Measurements from ENCODE around the gene LDAH. TPM values are rescaled to one million over a fixed set of nuclear protein-coding genes. Genes with fewer than 3 reads are reported as not detected.

LDAH gene
- 15.6 TPM for total RNA-seq

GRCh38 chr2:20822535-20823490 is at the start of gene LDAH:
LDAH (minus strand) TSS chr2:20823101; CDS start chr2:20801463, 21,638 bp downstream.
- Histone ChIP-seq H3K4me3 (peak within 1 kb of the TSS; percentile 92 to 97), H3K4me1 (peaks cover 0 to 3% of the 10 kb centered on the region in 2 donors), H3K27ac (peak within 1 kb of the TSS; percentile 96 to 97), H3K36me3 (no peaks in the 10 kb centered on the region), H3K27me3 (no peaks in the 10 kb centered on the region), H3K9me3 (no peaks in the 10 kb centered on the region)
- peak; percentile 66 to 95 for DNase-seq (ENCODE audit: low spot score in 2 of 2)
- no peak for TF ChIP-seq CTCF (IDR thresholded peaks at IDR 0.05)
- intact Hi-C loops (cut with DNase I) = loop anchor here (1.0 to 5.0 kb wide), 4 partner anchors 100 to 219 kb away; partner anchors contain the start of genes APOB and GDF7

DNA sequence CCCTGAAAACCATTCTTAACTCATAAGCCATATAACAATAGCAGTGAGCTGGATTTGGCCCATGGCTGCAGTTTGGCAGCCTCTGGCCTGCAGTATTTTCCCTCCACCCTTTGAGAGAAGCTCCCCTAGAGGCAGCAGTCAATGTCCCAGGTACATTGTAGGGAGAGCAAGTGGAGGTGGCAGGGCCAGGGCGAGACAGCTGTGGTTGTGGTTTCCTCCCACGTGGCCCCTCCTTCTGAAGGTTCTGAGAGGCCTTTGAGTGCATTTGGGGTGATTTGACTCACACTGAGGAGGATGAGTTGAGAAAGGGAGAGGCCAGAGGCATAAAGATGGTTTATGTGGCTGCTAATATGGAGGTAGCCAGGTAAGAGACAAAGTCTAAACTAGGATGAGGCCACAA is 45.5 kb upstream of the LDAH start:
- intact Hi-C loops (cut with DNase I) = no loop called here
- DNase-seq (ENCODE audit: low spot score in 2 of 2) = no peak
- peaks cover 0 to 6% of the 10 kb centered on the region in 2 donors for H3K9me3 ChIP-seq
- no peaks in the 10 kb centered on the region for H3K36me3 ChIP-seq
- no peaks in the 10 kb centered on the region for H3K4me1 ChIP-seq
- no peak for TF ChIP-seq CTCF (IDR thresholded peaks at IDR 0.05)
- H3K4me3 ChIP-seq = no peak overlapping the region
- H3K27me3 ChIP-seq = no peaks in the 10 kb centered on the region
- H3K27ac ChIP-seq = no peak overlapping the region

DNA sequence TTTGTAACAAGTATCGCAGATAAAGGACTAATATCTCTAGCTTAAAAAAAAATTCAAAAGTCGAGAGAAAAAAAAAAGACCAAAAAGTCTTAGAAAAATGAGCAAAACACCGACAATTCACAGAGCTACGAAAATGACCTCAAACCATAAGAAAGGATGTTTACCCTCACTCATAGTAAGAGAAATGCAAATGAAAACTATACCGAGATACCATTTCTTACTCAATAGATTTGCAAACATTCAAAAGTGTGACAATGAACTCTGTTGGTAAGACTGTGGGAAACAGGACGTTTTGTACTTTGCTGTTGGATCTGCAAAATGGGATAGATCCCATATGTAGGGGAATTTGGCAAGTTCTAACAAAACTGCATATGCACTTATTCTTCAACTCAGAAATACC is 39.9 kb upstream of the LDAH start:
- Histone ChIP-seq H3K27ac (no peak overlapping the region), H3K4me1 (no peaks in the 10 kb centered on the region), H3K27me3 (no peaks in the 10 kb centered on the region), H3K9me3 (peaks cover 0 to 6% of the 10 kb centered on the region in 2 donors), H3K4me3 (no peak overlapping the region), H3K36me3 (no peaks in the 10 kb centered on the region)
- intact Hi-C loops (cut with DNase I) = no loop called here
- TF ChIP-seq CTCF (IDR thresholded peaks at IDR 0.05) = no peak
- no peak for DNase-seq (ENCODE audit: low spot score in 2 of 2)

- DNase-seq (ENCODE audit: low spot score in 2 of 2) = no peak
- no peaks in the 10 kb centered on the region for H3K27me3 ChIP-seq
- intact Hi-C loops (cut with DNase I) = no loop called here
- no peak overlapping the region for H3K4me3 ChIP-seq
- H3K27ac ChIP-seq = no peak overlapping the region
- H3K9me3 ChIP-seq = no peaks in the 10 kb centered on the region
- H3K4me1 ChIP-seq = no peaks in the 10 kb centered on the region
- TF ChIP-seq CTCF (IDR thresholded peaks at IDR 0.05) = no peak
- H3K36me3 ChIP-seq = no peaks in the 10 kb centered on the region
Observed at GRCh38 chr2:20855456-20855855, 32.6 kb upstream of the LDAH start.

DNA sequence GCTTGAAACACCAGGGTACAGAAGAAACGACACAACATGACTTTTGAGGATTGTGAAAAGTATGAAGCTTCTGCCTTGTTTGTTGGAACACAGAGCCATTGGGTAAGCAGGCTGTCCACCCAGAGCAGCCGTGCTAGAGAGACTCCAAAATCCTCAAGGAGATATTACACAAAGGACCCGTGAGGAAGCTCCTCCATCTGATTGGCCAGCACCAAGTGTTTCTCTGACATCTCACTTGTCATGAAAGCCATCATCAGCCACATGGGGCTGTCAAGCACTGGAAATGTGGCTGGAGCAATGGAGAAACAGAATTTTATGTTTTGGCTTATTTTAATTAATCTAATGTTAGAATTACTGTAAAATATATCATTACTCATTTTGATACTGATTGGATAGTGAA is 29.8 kb upstream of the LDAH start:
- DNase-seq (ENCODE audit: low spot score in 2 of 2) = no peak
- H3K4me1 ChIP-seq = no peaks in the 10 kb centered on the region
- no peaks in the 10 kb centered on the region for H3K27me3 ChIP-seq
- no peak overlapping the region for H3K27ac ChIP-seq
- TF ChIP-seq CTCF (IDR thresholded peaks at IDR 0.05) = no peak
- no peaks in the 10 kb centered on the region for H3K36me3 ChIP-seq
- H3K4me3 ChIP-seq = no peak overlapping the region
- H3K9me3 ChIP-seq = no peaks in the 10 kb centered on the region
- intact Hi-C loops (cut with DNase I) = no loop called here
